Measurements from ENCODE around the gene EPM2AIP1. TPM values are rescaled to one million over a fixed set of nuclear protein-coding genes. Genes with fewer than 3 reads are reported as not detected.

The EPM2AIP1 gene
- total and polyA plus RNA-seq, 2 of the 8 experiments (the other 6 are each of a cell fraction or from before 2014, with no cell fraction given) = 6.6 to 9.0 TPM

DNA sequence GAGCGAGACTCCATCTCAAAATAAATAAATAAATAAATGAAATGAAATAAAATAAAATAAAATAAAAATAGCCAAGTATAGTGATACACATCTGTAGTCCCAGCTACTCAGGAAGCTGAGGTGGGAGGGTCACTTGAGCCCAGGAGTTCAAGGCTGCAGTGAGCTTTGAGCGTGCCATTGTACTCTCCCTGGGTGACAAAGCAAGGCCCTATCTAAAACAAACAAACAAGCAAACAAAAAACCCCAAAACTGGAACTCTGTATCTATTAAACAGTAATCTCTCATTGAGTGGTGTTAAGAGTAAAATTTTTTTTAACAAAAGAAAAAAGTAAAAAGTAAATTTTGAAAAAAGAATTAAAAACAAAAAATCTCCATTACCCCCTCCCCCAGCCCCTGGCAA lies 20.8 kb downstream of the EPM2AIP1 start:
- FAIRE-seq = no peak
- TF ChIP-seq NANOG (IDR thresholded peaks at IDR 0.05; ENCODE audit: insufficient read depth, low read depth, low read length, poor library complexity, severe bottlenecking) (no peak), CBX5 (IDR thresholded peaks at IDR 0.05; ENCODE audit: low read depth, low read length) (no peak), ZNF274 (IDR thresholded peaks at IDR 0.05; ENCODE audit: borderline replicate concordance, extremely low read depth, low read length) (no peak), FOSL1 (IDR thresholded peaks at IDR 0.05; ENCODE audit: insufficient read depth, low read depth, low read length) (no peak), HDAC2 (IDR thresholded peaks at IDR 0.05; ENCODE audit: borderline replicate concordance in 1 of 2, low read depth in 2 of 2, low read length in 2 of 2) (no peak)
- TF ChIP-seq, protein P1, sequence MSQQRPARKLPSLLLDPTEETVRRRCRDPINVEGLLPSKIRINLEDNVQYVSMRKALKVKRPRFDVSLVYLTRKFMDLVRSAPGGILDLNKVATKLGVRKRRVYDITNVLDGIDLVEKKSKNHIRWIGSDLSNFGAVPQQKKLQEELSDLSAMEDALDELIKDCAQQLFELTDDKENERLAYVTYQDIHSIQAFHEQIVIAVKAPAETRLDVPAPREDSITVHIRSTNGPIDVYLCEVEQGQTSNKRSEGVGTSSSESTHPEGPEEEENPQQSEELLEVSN (IDR thresholded peaks at IDR 0.05) = no peak
- no peak overlapping the region for H4K91ac ChIP-seq (replicated peaks; ENCODE audit: insufficient read length, low read length)
- H3K23me2 ChIP-seq (ENCODE audit: low read depth, low read length) = no peaks in the 10 kb centered on the region
- H2AFZ ChIP-seq (ENCODE audit: low read length) = no peak overlapping the region
- no peak overlapping the region for H4K8ac ChIP-seq (ENCODE audit: extremely low read depth, insufficient read depth, low read length)
- CTCF ChIA-PET (ENCODE audit: partially characterized antibody) = interaction anchor here (0.6 to 2.2 kb wide), 3 partner anchors 50 to 89 kb away, joined by 3 to 4 read pairs (median 3); no protein-coding TSS in a partner anchor
- H3K27me3 ChIP-seq (replicated peaks in 1 of 4; ENCODE audit: control insufficient read depth in 3 of 4, extremely low read depth in 1 of 4, insufficient read depth in 3 of 4, low read length in 3 of 4) = no peaks in the 10 kb centered on the region
- 91% methylated on average over 2 of the region's 2 CpGs; no CpG with 5 or more reads in 1 of the 2 experiments for WGBS, 2 experiments (ENCODE audit: extremely low coverage in 1 of 2, insufficient coverage in 1 of 2, insufficient read length in 1 of 2, insufficient replicate concordance in 2 of 2, low coverage in 1 of 2, low lambda C conversion rate in 2 of 2, missing lambda C conversion rate in 1 of 2)
- no peak overlapping the region for H2BK15ac ChIP-seq (ENCODE audit: low read length)
- H3K36me3 ChIP-seq (ENCODE audit: control insufficient read depth in 2 of 4, insufficient read depth in 4 of 4, low read length in 3 of 4) = no peaks in the 10 kb centered on the region
- H3K4me3 ChIP-seq (ENCODE audit: extremely low read depth in 1 of 4, insufficient read depth in 2 of 4, low read depth in 3 of 4, low read length in 4 of 4) = no peak overlapping the region
- H3K4me1 ChIP-seq (replicated peaks in 1 of 4; ENCODE audit: control insufficient read depth in 3 of 4, insufficient read depth in 4 of 4, low read length in 3 of 4) = peaks cover 0 to 5% (median 5%) of the 10 kb centered on the region in 4 experiments; a peak in 3 of 7 replicates
- H3K9ac ChIP-seq (replicated peaks in 1 of 4; ENCODE audit: extremely low read depth in 1 of 4, low read depth in 3 of 4, low read length in 3 of 4) = no peak overlapping the region
- no peak overlapping the region for H3K4ac ChIP-seq (replicated peaks; ENCODE audit: insufficient read length, low read depth, low read length)
- no peaks in the 10 kb centered on the region; a peak in 1 of 4 replicates for H3K9me3 ChIP-seq (ENCODE audit: insufficient read depth in 2 of 2, low read depth in 1 of 2, low read length in 1 of 2)
- POLR2A ChIA-PET (ENCODE audit: partially characterized antibody) = interaction anchor here (1.4 kb wide), 1 partner anchor 9 kb away, joined by 4 read pairs; no protein-coding TSS in a partner anchor
- no peak overlapping the region for H3K56ac ChIP-seq (replicated peaks; ENCODE audit: insufficient read length, low read depth, low read length)
- no peaks in the 10 kb centered on the region for H3K79me2 ChIP-seq (ENCODE audit: control insufficient read depth in 1 of 2, insufficient read depth in 2 of 2, low read length in 2 of 2)
- H2BK120ac ChIP-seq (replicated peaks; ENCODE audit: low read depth, low read length) = no peak overlapping the region
- H3K4me2 ChIP-seq (ENCODE audit: insufficient read depth in 1 of 2, low read depth in 2 of 2, low read length in 2 of 2) = no peak overlapping the region
- H3K18ac ChIP-seq (ENCODE audit: extremely low read depth, low read length) = no peak overlapping the region
- no peak overlapping the region for H3K14ac ChIP-seq (ENCODE audit: insufficient read length)
- no peak overlapping the region for H2BK12ac ChIP-seq (ENCODE audit: low read depth, low read length)
- no peak overlapping the region for H2BK5ac ChIP-seq (ENCODE audit: low read depth, low read length)
- no peak overlapping the region for H3K23ac ChIP-seq (ENCODE audit: insufficient read length)
- H2BK20ac ChIP-seq (ENCODE audit: low read length) = no peak overlapping the region
- H3K79me1 ChIP-seq (ENCODE audit: low read depth, low read length) = no peaks in the 10 kb centered on the region
- H4K20me1 ChIP-seq (replicated peaks in 1 of 2; ENCODE audit: control insufficient read depth in 1 of 2, insufficient read depth in 2 of 2, low read length in 2 of 2) = no peaks in the 10 kb centered on the region
- H4K5ac ChIP-seq (ENCODE audit: insufficient read length, low read depth, low read length) = no peak overlapping the region
- DNase-seq (ENCODE audit: low read depth in 1 of 2, low spot score in 2 of 2) = no peak
- H2AK5ac ChIP-seq (ENCODE audit: low read depth, low read length) = no peak overlapping the region
- no peak overlapping the region for H3K27ac ChIP-seq (ENCODE audit: low read depth, low read length)
